ENCODE measurements around the gene VTI1A. TPM values are rescaled to one million over a fixed set of nuclear protein-coding genes. Genes with fewer than 3 reads are reported as not detected.

The VTI1A gene
- total RNA-seq, 1 donor from 2014 or later: 33.6 TPM

GRCh38 chr10:112649006-112649821 lies 202.2 kb downstream of the VTI1A start:
- Mint-ChIP-seq H3K4me1 (ENCODE audit: low read depth) (no peaks in the 10 kb centered on the region), H3K36me3 (ENCODE audit: low read depth) (no peaks in the 10 kb centered on the region), H3K27ac (no peak overlapping the region), H3K4me3 (ENCODE audit: low read depth) (no peak overlapping the region), H3K27me3 (ENCODE audit: low read depth) (no peaks in the 10 kb centered on the region), H3K9me3 (no peaks in the 10 kb centered on the region)
- no peak for DNase-seq (ENCODE audit: low spot score)
- intact Hi-C loops (cut with micrococcal nuclease): no loop called here

DNA sequence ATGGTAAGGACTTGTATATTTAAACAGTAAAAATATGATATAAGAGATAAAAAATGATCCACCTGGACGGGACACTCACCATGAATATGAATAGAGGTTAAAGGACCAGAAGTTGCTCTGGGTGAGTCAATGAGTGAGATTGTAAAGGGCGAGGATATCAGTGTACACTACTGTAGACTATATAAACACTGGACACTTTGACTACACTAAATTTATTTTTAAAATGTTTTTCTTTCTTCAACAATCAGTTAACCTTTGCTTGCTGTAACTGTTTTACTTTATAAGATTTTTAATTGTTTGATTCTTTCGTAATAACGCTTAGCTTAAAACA lies 202.8 kb downstream of the VTI1A start:
- DNase-seq (ENCODE audit: low spot score): no peak
- no peaks in the 10 kb centered on the region for H3K27me3 Mint-ChIP-seq (ENCODE audit: low read depth)
- H3K27ac Mint-ChIP-seq: no peak overlapping the region
- H3K4me3 Mint-ChIP-seq (ENCODE audit: low read depth): no peak overlapping the region
- intact Hi-C loops (cut with micrococcal nuclease): no loop called here
- no peaks in the 10 kb centered on the region for H3K9me3 Mint-ChIP-seq
- H3K4me1 Mint-ChIP-seq (ENCODE audit: low read depth): no peaks in the 10 kb centered on the region
- H3K36me3 Mint-ChIP-seq (ENCODE audit: low read depth): no peaks in the 10 kb centered on the region

DNA sequence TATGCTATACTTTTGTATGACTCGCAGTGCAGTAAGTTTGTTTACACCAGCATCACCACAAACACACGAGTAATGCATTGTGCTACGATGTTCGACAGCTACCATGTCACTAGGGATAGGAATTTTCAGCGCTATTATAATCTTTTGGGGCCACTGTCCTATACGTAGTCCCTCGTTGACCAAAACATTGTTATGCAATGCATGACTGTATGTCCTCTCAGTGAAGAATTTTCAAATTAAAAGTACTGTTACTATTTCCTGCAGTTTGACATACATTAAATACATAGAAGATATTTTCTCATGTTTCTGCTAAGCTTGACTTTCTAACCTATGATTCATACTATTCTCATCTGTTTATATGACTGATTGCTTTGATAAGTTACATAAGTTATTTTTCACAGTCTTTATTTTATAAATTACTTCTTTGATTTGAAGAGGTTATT lies 203.6 kb downstream of the VTI1A start:
- H3K9me3 Mint-ChIP-seq: no peaks in the 10 kb centered on the region
- H3K27me3 Mint-ChIP-seq (ENCODE audit: low read depth): no peaks in the 10 kb centered on the region
- no peaks in the 10 kb centered on the region for H3K36me3 Mint-ChIP-seq (ENCODE audit: low read depth)
- H3K4me1 Mint-ChIP-seq (ENCODE audit: low read depth): no peaks in the 10 kb centered on the region
- intact Hi-C loops (cut with micrococcal nuclease): no loop called here
- no peak overlapping the region for H3K4me3 Mint-ChIP-seq (ENCODE audit: low read depth)
- no peak overlapping the region for H3K27ac Mint-ChIP-seq
- no peak for DNase-seq (ENCODE audit: low spot score)

DNA sequence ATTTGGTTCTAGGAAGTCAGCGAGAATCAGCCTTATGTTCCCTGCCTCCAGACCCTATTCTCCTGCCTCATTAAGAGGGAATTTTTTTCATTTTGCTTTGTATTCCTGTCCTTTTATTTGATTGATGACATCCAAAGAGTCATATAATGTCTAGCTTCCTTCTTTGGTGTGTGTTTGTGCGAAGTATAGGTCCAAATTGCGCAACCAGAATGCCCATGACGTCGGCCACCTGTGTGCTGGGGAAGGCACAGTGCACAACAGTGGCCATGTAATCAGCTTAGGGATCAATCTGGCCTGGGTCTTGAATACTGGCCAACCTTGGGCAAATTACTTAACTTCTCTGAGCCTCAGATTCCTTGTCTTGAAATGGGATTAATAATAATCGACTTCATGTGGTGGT lies 206.2 kb downstream of the VTI1A start:
- H3K4me3 Mint-ChIP-seq (ENCODE audit: low read depth): no peak overlapping the region
- H3K4me1 Mint-ChIP-seq (ENCODE audit: low read depth): no peaks in the 10 kb centered on the region
- H3K27me3 Mint-ChIP-seq (ENCODE audit: low read depth): no peaks in the 10 kb centered on the region
- H3K9me3 Mint-ChIP-seq: no peaks in the 10 kb centered on the region
- intact Hi-C loops (cut with micrococcal nuclease): no loop called here
- DNase-seq (ENCODE audit: low spot score): no peak
- no peaks in the 10 kb centered on the region for H3K36me3 Mint-ChIP-seq (ENCODE audit: low read depth)
- no peak overlapping the region for H3K27ac Mint-ChIP-seq

GRCh38 chr10:112653851-112654250 lies 206.8 kb downstream of the VTI1A start:
- Mint-ChIP-seq H3K27me3 (ENCODE audit: low read depth) (no peaks in the 10 kb centered on the region), H3K36me3 (ENCODE audit: low read depth) (no peaks in the 10 kb centered on the region), H3K4me3 (ENCODE audit: low read depth) (no peak overlapping the region)

GRCh38 chr10:112654794-112655193 lies 207.8 kb downstream of the VTI1A start:
- no peaks in the 10 kb centered on the region for H3K4me1 Mint-ChIP-seq (ENCODE audit: low read depth)
- no peaks in the 10 kb centered on the region for H3K9me3 Mint-ChIP-seq
- H3K27me3 Mint-ChIP-seq (ENCODE audit: low read depth): no peaks in the 10 kb centered on the region
- no peak overlapping the region for H3K4me3 Mint-ChIP-seq (ENCODE audit: low read depth)
- intact Hi-C loops (cut with micrococcal nuclease): no loop called here
- no peak overlapping the region for H3K27ac Mint-ChIP-seq
- no peak for DNase-seq (ENCODE audit: low spot score)
- H3K36me3 Mint-ChIP-seq (ENCODE audit: low read depth): no peaks in the 10 kb centered on the region

More at GRCh38 chr10:112653851-112654250, 206.8 kb downstream of the VTI1A start:
- Mint-ChIP-seq H3K9me3 (no peaks in the 10 kb centered on the region), H3K4me1 (ENCODE audit: low read depth) (no peaks in the 10 kb centered on the region), H3K27ac (no peak overlapping the region)
- no peak for DNase-seq (ENCODE audit: low spot score)
- intact Hi-C loops (cut with micrococcal nuclease): no loop called here

- DNase-seq (ENCODE audit: low spot score): no peak
- Mint-ChIP-seq H3K4me1 (ENCODE audit: low read depth) (no peaks in the 10 kb centered on the region), H3K27me3 (ENCODE audit: low read depth) (no peaks in the 10 kb centered on the region), H3K27ac (no peak overlapping the region), H3K9me3 (no peaks in the 10 kb centered on the region), H3K36me3 (ENCODE audit: low read depth) (no peaks in the 10 kb centered on the region), H3K4me3 (ENCODE audit: low read depth) (no peak overlapping the region)
- intact Hi-C loops (cut with micrococcal nuclease): no loop called here
These were observed 208.7 kb downstream of the VTI1A start for GRCh38 chr10:112655722-112656121.

- no peaks in the 10 kb centered on the region for H3K4me1 Mint-ChIP-seq (ENCODE audit: low read depth)
- H3K4me3 Mint-ChIP-seq (ENCODE audit: low read depth): no peak overlapping the region
- no peak for DNase-seq (ENCODE audit: low spot score)
- H3K27ac Mint-ChIP-seq: no peak overlapping the region
- H3K36me3 Mint-ChIP-seq (ENCODE audit: low read depth): no peaks in the 10 kb centered on the region
- no peaks in the 10 kb centered on the region for H3K27me3 Mint-ChIP-seq (ENCODE audit: low read depth)
- H3K9me3 Mint-ChIP-seq: no peaks in the 10 kb centered on the region
- intact Hi-C loops (cut with micrococcal nuclease): no loop called here
These were observed 211.4 kb downstream of the VTI1A start for GRCh38 chr10:112658465-112658864.

GRCh38 chr10:112658900-112659638 lies 212.1 kb downstream of the VTI1A start:
- no peak for DNase-seq (ENCODE audit: low spot score)
- Mint-ChIP-seq H3K27me3 (ENCODE audit: low read depth) (no peaks in the 10 kb centered on the region), H3K4me1 (ENCODE audit: low read depth) (no peaks in the 10 kb centered on the region), H3K27ac (no peak overlapping the region), H3K36me3 (ENCODE audit: low read depth) (no peaks in the 10 kb centered on the region), H3K4me3 (ENCODE audit: low read depth) (no peak overlapping the region), H3K9me3 (no peaks in the 10 kb centered on the region)
- intact Hi-C loops (cut with micrococcal nuclease): no loop called here

- H3K4me3 Mint-ChIP-seq (ENCODE audit: low read depth): no peak overlapping the region
- intact Hi-C loops (cut with micrococcal nuclease): no loop called here
- no peak for DNase-seq (ENCODE audit: low spot score)
- no peaks in the 10 kb centered on the region for H3K4me1 Mint-ChIP-seq (ENCODE audit: low read depth)
- H3K27ac Mint-ChIP-seq: no peak overlapping the region
- no peaks in the 10 kb centered on the region for H3K27me3 Mint-ChIP-seq (ENCODE audit: low read depth)
- H3K9me3 Mint-ChIP-seq: no peaks in the 10 kb centered on the region
- H3K36me3 Mint-ChIP-seq (ENCODE audit: low read depth): no peaks in the 10 kb centered on the region
These were observed 216.5 kb downstream of the VTI1A start for GRCh38 chr10:112663234-112664125.

DNA sequence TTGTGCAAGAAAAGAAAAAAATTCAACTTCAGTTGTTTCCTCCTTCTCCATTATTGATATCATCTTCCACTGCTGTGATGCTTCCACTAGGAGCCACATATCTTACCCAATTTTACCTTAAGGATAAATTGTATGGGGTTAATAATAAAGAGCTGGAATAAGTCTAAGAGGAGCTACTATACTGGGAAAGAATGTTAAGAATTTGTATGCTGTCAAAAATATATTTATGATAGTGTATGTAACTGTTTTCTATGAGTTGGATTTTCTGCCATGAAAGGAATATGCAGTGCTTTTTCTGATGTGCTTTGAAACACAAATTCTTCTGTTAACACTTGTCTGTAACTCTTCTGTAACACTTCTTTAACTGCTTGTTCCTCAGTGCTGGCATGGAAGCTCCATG lies 219.1 kb downstream of the VTI1A start:
- Mint-ChIP-seq H3K27me3 (ENCODE audit: low read depth) (no peaks in the 10 kb centered on the region), H3K4me3 (ENCODE audit: low read depth) (no peak overlapping the region), H3K4me1 (ENCODE audit: low read depth) (no peaks in the 10 kb centered on the region), H3K36me3 (ENCODE audit: low read depth) (peaks cover 7% of the 10 kb centered on the region), H3K9me3 (no peaks in the 10 kb centered on the region), H3K27ac (no peak overlapping the region)
- DNase-seq (ENCODE audit: low spot score): no peak
- intact Hi-C loops (cut with micrococcal nuclease): no loop called here

- H3K36me3 Mint-ChIP-seq (ENCODE audit: low read depth): peaks cover 7% of the 10 kb centered on the region
- no peaks in the 10 kb centered on the region for H3K27me3 Mint-ChIP-seq (ENCODE audit: low read depth)
- no peaks in the 10 kb centered on the region for H3K4me1 Mint-ChIP-seq (ENCODE audit: low read depth)
- no peak for DNase-seq (ENCODE audit: low spot score)
- H3K9me3 Mint-ChIP-seq: no peaks in the 10 kb centered on the region
- intact Hi-C loops (cut with micrococcal nuclease): no loop called here
- H3K27ac Mint-ChIP-seq: no peak overlapping the region
- no peak overlapping the region for H3K4me3 Mint-ChIP-seq (ENCODE audit: low read depth)
These were observed 223.0 kb downstream of the VTI1A start for GRCh38 chr10:112669989-112670388.

Data from activated T-helper 2 cell treated with anti-CD3 and anti-CD28 coated beads, Interferon-gamma antibody, Interleukin-2, Interleukin-4, amounts not matched to agents 10 μg/mL and 5 μg/mL and 100 μg/mL, durations not matched to agents 14 hours and 24 hours and 36 hours (primary cell).